ENCODE results near the gene ZFAND3. TPM values are rescaled to one million over a fixed set of nuclear protein-coding genes. Genes with fewer than 3 reads are reported as not detected.
A peak's percentile ranks its signal among the peaks of the same experiment; 100 is the strongest.
"Not testable (repeated sequence)": the region's sequence is repeated elsewhere in the genome, so short reads cannot be mapped to it uniquely, and the experiment has no call there.

ZFAND3 gene
- total RNA-seq, 4 donors from 2014 or later: 30.5 to 57.4 (median 53.3) TPM

DNA sequence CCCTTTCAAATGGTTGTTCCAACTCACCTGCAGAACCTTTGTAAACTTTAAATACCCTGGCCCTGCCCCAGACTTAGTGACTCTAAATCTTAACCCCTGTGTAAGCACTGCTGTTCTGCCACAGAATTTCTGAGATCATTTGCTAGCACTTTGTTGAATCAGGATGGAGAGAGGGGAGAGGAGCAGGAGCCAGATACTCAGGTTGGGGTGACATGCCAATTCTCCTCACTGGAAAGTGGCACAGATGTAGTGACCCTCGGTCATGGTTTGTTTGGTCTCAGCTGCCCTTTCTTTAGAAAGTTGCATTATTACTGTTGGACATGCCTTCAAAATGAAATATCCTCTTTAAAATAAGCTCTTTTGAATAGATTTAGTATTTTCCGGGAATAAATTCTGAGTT, 168.0 kb downstream of the ZFAND3 start:
- TF ChIP-seq, protein P1, sequence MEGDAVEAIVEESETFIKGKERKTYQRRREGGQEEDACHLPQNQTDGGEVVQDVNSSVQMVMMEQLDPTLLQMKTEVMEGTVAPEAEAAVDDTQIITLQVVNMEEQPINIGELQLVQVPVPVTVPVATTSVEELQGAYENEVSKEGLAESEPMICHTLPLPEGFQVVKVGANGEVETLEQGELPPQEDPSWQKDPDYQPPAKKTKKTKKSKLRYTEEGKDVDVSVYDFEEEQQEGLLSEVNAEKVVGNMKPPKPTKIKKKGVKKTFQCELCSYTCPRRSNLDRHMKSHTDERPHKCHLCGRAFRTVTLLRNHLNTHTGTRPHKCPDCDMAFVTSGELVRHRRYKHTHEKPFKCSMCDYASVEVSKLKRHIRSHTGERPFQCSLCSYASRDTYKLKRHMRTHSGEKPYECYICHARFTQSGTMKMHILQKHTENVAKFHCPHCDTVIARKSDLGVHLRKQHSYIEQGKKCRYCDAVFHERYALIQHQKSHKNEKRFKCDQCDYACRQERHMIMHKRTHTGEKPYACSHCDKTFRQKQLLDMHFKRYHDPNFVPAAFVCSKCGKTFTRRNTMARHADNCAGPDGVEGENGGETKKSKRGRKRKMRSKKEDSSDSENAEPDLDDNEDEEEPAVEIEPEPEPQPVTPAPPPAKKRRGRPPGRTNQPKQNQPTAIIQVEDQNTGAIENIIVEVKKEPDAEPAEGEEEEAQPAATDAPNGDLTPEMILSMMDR (IDR thresholded peaks at IDR 0.05): no peak
- H3K4me3 ChIP-seq: no peak overlapping the region
- no peaks in the 10 kb centered on the region for H3K9me3 ChIP-seq
- no peaks in the 10 kb centered on the region for H3K27me3 ChIP-seq
- no peaks in the 10 kb centered on the region for H3K36me3 ChIP-seq
- DNase-seq: no peak
- H3K4me1 ChIP-seq: no peaks in the 10 kb centered on the region
- no peak overlapping the region for H3K27ac ChIP-seq

DNA sequence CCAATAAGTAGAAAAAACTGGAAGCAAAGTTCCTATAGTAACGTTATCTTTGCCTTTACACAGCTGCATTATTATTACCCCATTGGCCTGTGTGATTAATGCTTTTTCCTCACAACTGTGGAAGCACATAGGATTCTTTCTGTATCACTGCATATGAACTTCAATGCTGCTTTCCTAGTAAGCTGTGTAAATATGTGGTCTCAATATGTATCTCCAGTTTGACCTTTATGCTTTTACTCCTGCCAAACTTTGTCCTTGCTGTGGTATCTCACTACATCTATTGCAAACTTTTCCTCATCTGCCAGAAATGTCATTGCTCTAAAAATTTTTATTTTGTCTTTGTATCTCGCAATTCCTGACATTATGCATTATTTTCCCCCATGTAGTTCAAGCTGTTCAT, 168.6 kb downstream of the ZFAND3 start:
- H3K27ac ChIP-seq: peak overlapping the region in 1 of 4 donors; percentile 11
- H3K27me3 ChIP-seq: no peaks in the 10 kb centered on the region
- H3K4me3 ChIP-seq: no peak overlapping the region
- H3K4me1 ChIP-seq: no peaks in the 10 kb centered on the region
- no peak for DNase-seq
- no peaks in the 10 kb centered on the region for H3K36me3 ChIP-seq
- TF ChIP-seq, protein P1 (IDR thresholded peaks at IDR 0.05): no peak
- no peak for TF ChIP-seq POLR2A (IDR thresholded peaks at IDR 0.05)
- no peaks in the 10 kb centered on the region for H3K9me3 ChIP-seq

DNA sequence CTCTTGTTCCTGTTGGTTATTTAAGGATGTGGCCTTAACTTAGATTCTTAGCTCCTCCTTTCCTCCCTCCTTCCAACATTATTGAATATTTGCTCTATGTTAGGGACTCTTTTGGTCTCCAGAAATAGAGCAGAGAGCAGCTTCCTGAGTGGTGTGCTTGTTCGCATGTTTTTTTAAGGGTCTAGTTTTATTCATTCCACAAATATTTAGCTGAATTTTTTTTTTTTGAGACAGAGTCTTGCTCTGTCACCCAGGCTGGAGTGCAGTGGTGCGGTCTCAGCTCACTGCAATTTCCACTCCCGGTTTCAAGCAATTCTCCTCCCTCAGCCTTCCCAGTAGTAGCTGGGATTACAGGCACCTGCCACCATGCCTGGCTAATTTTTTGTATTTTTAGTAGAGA, 169.2 kb downstream of the ZFAND3 start:
- no peak overlapping the region for H3K4me3 ChIP-seq
- H3K9me3 ChIP-seq: no peaks in the 10 kb centered on the region
- no peak for TF ChIP-seq POLR2A (IDR thresholded peaks at IDR 0.05)
- TF ChIP-seq, protein P1 (IDR thresholded peaks at IDR 0.05): no peak
- H3K4me1 ChIP-seq: no peaks in the 10 kb centered on the region
- no peaks in the 10 kb centered on the region for H3K36me3 ChIP-seq
- H3K27ac ChIP-seq: peak overlapping the region in 1 of 4 donors; percentile 11
- DNase-seq: no peak
- no peaks in the 10 kb centered on the region for H3K27me3 ChIP-seq

DNA sequence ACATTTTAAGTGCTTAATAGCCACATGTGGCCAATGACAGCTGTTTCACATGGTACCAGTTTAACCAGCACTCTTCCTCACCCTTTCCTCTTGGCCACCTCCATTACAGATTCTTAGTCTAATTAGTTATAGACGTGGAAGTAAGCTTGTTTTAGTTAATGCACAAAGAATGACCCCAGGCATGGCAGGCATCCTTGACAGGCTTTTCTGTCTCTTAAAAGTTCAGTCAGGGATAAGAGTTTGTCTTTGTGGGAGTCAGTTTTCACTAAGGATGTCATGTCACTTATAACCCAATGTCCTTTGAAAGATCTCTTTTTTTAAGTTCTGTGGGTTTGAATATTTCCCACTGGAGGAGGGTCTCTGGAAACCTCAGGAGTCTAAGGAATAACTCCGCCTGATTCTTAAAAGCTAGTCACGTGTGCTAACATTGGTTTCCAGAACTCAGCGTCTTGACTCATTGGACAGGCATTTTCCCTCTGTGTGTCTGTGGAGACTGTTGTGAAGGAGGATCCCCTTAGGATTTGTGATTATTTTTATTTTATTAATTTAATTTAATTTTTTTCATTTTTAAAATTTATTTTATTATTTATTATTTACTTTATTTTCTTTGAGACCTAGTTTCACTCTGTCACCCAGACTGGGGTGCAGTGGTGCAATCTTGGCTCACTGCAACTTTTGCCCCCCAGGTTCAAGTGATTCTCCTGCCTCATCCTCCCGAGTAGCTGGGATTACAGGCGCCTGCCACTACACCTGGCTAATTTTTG, 171.4 kb downstream of the ZFAND3 start:
- peak overlapping the region in 1 of 4 donors; percentile 2 for H3K27ac ChIP-seq
- H3K36me3 ChIP-seq: no peaks in the 10 kb centered on the region
- H3K4me1 ChIP-seq: peaks cover 0 to 7% (median 0%) of the 10 kb centered on the region in 4 donors
- no peak for DNase-seq
- no peak for TF ChIP-seq POLR2A (IDR thresholded peaks at IDR 0.05)
- TF ChIP-seq, protein P1 (IDR thresholded peaks at IDR 0.05): no peak
- H3K9me3 ChIP-seq: no peaks in the 10 kb centered on the region
- no peaks in the 10 kb centered on the region for H3K27me3 ChIP-seq
- no peak overlapping the region for H3K4me3 ChIP-seq

DNA sequence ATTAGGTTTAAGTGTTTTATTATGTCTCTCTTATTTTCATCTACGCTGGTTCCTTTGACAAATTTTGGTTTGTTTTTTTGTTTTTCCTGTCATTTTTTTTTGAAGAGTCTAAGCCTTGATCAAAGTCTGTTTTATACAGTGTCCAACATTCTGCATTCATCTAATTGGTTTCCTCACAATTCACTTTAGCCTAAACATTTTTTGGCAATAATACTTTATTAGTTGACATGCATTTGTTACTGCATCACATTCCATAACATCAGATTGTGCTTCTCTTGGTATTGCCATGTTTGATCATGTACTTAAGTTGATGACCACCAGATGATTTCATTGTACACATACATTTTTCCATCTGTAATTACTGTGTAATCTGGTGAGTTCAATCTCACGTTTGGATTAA, 173.2 kb downstream of the ZFAND3 start:
- no peak for DNase-seq
- H3K9me3 ChIP-seq: no peaks in the 10 kb centered on the region
- H3K4me3 ChIP-seq: no peak overlapping the region
- TF ChIP-seq, protein P1 (IDR thresholded peaks at IDR 0.05): no peak
- no peak for TF ChIP-seq POLR2A (IDR thresholded peaks at IDR 0.05)
- H3K4me1 ChIP-seq: peaks cover 0 to 7% (median 0%) of the 10 kb centered on the region in 4 donors
- no peaks in the 10 kb centered on the region for H3K27me3 ChIP-seq
- H3K36me3 ChIP-seq: no peaks in the 10 kb centered on the region
- no peak overlapping the region for H3K27ac ChIP-seq

DNA sequence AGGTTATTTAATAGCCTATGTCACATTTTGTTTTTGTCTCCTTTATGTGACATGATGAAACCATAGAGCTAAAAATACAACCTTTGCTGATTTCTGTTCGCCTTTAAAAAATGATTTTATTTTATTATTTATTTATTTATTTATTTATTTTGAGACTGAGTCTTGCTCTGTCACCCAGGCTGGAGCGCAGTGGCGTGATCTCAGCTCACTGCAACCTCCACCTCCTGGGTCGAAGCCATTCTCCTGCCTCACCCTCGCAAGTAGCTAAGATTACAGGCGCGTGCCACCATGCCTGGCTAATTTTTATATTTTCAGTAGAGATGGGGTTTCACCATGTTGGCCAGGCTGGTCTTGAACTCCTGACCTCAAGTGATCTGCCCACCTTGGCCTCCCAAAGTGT, 173.7 kb downstream of the ZFAND3 start:
- H3K27ac ChIP-seq, H3K36me3 ChIP-seq, H3K27me3 ChIP-seq, H3K4me3 ChIP-seq, DNase-seq, H3K9me3 ChIP-seq, H3K4me1 ChIP-seq: not testable (repeated sequence)

All from Peyer's patch (tissue), 4 donors.